Smooth muscle cell (in vitro differentiated cells): Measurements from ENCODE around the gene INTU. TPM values are rescaled to one million over a fixed set of nuclear protein-coding genes. Genes with fewer than 3 reads are reported as not detected.
"Not testable (repeated sequence)": the region's sequence is repeated elsewhere in the genome, so short reads cannot be mapped to it uniquely, and the experiment has no call there.

Experiments used
- DNase-seq: peaks from one replicate; lab custom pipeline; 2025; ENCODE audit not compliant: unreplicated experiment; lab: John Stamatoyannopoulos, UW
- H2AFZ ChIP-seq: fragments of 200-600 bp; sonication (generic); 2 replicates; pipeline ENCODE4 v1.6.0; 2016; ENCODE audit warnings: antibody characterized with exemption, low read depth, mild to moderate bottlenecking
- H3F3A ChIP-seq: fragments of 200-600 bp; sonication (generic); 2 replicates; pipeline ENCODE4 v1.6.0; 2017; ENCODE audit warnings: antibody characterized with exemption, low read depth
- H3K27ac ChIP-seq: fragments of 200-600 bp; sonication (generic); 2 replicates; pipeline ENCODE4 v1.5.1; 2016; ENCODE audit warnings: low read depth, mild to moderate bottlenecking
- H3K27me3 ChIP-seq: fragments of 200-600 bp; sonication (generic); 2 replicates; pipeline ENCODE4 v1.6.1; 2016; ENCODE audit warnings: low read depth, mild to moderate bottlenecking
- H3K36me3 ChIP-seq: fragments of 200-600 bp; sonication (generic); 2 replicates; pipeline ENCODE4 v1.5.1; 2016; ENCODE audit warnings: low read depth
- H3K4me1 ChIP-seq: fragments of 200-600 bp; sonication (generic); 2 replicates; pipeline ENCODE4 v1.5.1; 2016; ENCODE audit warnings: low read depth
- H3K4me2 ChIP-seq: fragments of 200-600 bp; sonication (generic); 2 replicates; pipeline ENCODE4 v1.6.0; 2016; ENCODE audit warnings: mild to moderate bottlenecking
- H3K4me3 ChIP-seq: fragments of 200-600 bp; sonication (generic); 2 replicates; pipeline ENCODE4 v1.5.1; 2016; ENCODE audit warnings: mild to moderate bottlenecking
- H3K79me2 ChIP-seq: fragments of 200-600 bp; sonication (generic); 2 replicates; pipeline ENCODE4 v1.6.0; 2016; ENCODE audit warnings: low read depth, mild to moderate bottlenecking
- H3K9ac ChIP-seq: fragments of 200-600 bp; sonication (generic); 2 replicates; pipeline ENCODE4 v1.6.0; 2016; ENCODE audit warnings: low read depth
- H3K9me3 ChIP-seq: fragments of 200-600 bp; sonication (generic); replicated peaks from 2 replicates; pipeline ENCODE4 v1.5.1; 2016; ENCODE audit warnings: low read depth
- H4K20me1 ChIP-seq: fragments of 200-600 bp; sonication (generic); 2 replicates; pipeline ENCODE4 v1.6.0; 2016; ENCODE audit warnings: low read depth
- CTCF ChIP-seq: fragments of 200-600 bp; sonication (generic); IDR thresholded peaks from 2 replicates; pipeline ENCODE4 v1.5.1; 2017; ENCODE audit warnings: borderline replicate concordance, mild to moderate bottlenecking, antibody characterized with exemption; ENCODE audit not compliant: insufficient read depth, poor library complexity, severe bottlenecking
- WGBS: methylation state at CpG from one replicate; pipeline ENCODE4 v1.1.7; 2016; ENCODE audit warnings: low lambda C conversion rate; 5-methylcytosine and 5-hydroxymethylcytosine counted together
- polyA plus RNA-seq: library from polyadenylated mRNA; unstranded; fragments of >200 nt; fragmentation: Nextera tagmentation; extraction: Ambion mirVana; gene quantifications from 2 replicates; pipeline ENCODE4 v1.2.1, GENCODE V29; 2016
- total RNA-seq: library from RNA; depleted of rRNA; stranded (reverse); fragments of >200 nt; gene quantifications from 2 replicates; pipeline ENCODE4 v1.2.3, GENCODE V29; 2014

The INTU gene
- total and polyA plus RNA-seq, 2 experiments from 2014 or later: 4.3 to 32.8 TPM

GRCh38 chr4:127641524-127641923 is 8.8 kb downstream of the INTU start:
- DNase-seq: no peak
- no peaks in the 10 kb centered on the region for H3K9me3 ChIP-seq
- 90% methylated on average over 4 of the region's 4 CpGs for WGBS
- H3K27ac ChIP-seq: no peak overlapping the region
- TF ChIP-seq CTCF: no peak
- peaks cover 6% of the 10 kb centered on the region for H4K20me1 ChIP-seq
- H3K9ac ChIP-seq: no peak overlapping the region
- peaks cover 6% of the 10 kb centered on the region for H3K36me3 ChIP-seq
- H3K79me2 ChIP-seq: no peaks in the 10 kb centered on the region
- no peak overlapping the region for H3K4me2 ChIP-seq
- no peak overlapping the region for H3K4me3 ChIP-seq
- H3K27me3 ChIP-seq: no peaks in the 10 kb centered on the region
- H2AFZ ChIP-seq: no peak overlapping the region
- H3F3A ChIP-seq: no peaks in the 10 kb centered on the region
- no peaks in the 10 kb centered on the region for H3K4me1 ChIP-seq

GRCh38 chr4:127642169-127642568 is 9.4 kb downstream of the INTU start:
- Histone ChIP-seq H4K20me1 (peaks cover 6% of the 10 kb centered on the region), H3K27ac (no peak overlapping the region), H3K9me3 (no peaks in the 10 kb centered on the region), H3K9ac (no peak overlapping the region), H3K4me2 (no peak overlapping the region), H3K27me3 (no peaks in the 10 kb centered on the region), H3K79me2 (no peaks in the 10 kb centered on the region), H3K36me3 (peaks cover 6% of the 10 kb centered on the region), H2AFZ (no peak overlapping the region), H3K4me1 (no peaks in the 10 kb centered on the region), H3F3A (no peaks in the 10 kb centered on the region), H3K4me3 (no peak overlapping the region)
- no peak for DNase-seq
- no peak for TF ChIP-seq CTCF

- H3K27me3 ChIP-seq: no peaks in the 10 kb centered on the region
- 96% methylated on average over 4 of the region's 4 CpGs for WGBS
- DNase-seq: no peak
- no peaks in the 10 kb centered on the region for H3K4me1 ChIP-seq
- H3K9me3 ChIP-seq: no peaks in the 10 kb centered on the region
- H3K27ac ChIP-seq: no peak overlapping the region
- H3K36me3 ChIP-seq: peaks cover 6% of the 10 kb centered on the region
- H3F3A ChIP-seq: no peaks in the 10 kb centered on the region
- H2AFZ ChIP-seq: no peak overlapping the region
- H4K20me1 ChIP-seq: peaks cover 6% of the 10 kb centered on the region
- no peak for TF ChIP-seq CTCF
- no peak overlapping the region for H3K4me2 ChIP-seq
- H3K4me3 ChIP-seq: no peak overlapping the region
- H3K9ac ChIP-seq: no peak overlapping the region
- H3K79me2 ChIP-seq: no peaks in the 10 kb centered on the region
Measured at GRCh38 chr4:127643791-127644190, 11.0 kb downstream of the INTU start.

GRCh38 chr4:127648061-127648460 is 15.3 kb downstream of the INTU start:
- Histone ChIP-seq H3K79me2 (no peaks in the 10 kb centered on the region), H3K9me3 (no peaks in the 10 kb centered on the region), H3K27ac (no peak overlapping the region), H3K4me3 (no peak overlapping the region), H3F3A (no peaks in the 10 kb centered on the region), H3K4me2 (no peak overlapping the region), H3K36me3 (peaks cover 6% of the 10 kb centered on the region), H3K27me3 (no peaks in the 10 kb centered on the region), H2AFZ (no peak overlapping the region), H3K4me1 (no peaks in the 10 kb centered on the region), H3K9ac (no peak overlapping the region), H4K20me1 (no peaks in the 10 kb centered on the region)
- DNase-seq: no peak
- WGBS: 96% methylated on average over 3 of the region's 3 CpGs
- TF ChIP-seq CTCF: no peak

GRCh38 chr4:127655590-127655989 is 22.8 kb downstream of the INTU start:
- 44% methylated on average over 16 of the region's 17 CpGs for WGBS
- not testable (repeated sequence) for H3K27me3 ChIP-seq, H3F3A ChIP-seq, DNase-seq, H3K4me2 ChIP-seq, H2AFZ ChIP-seq, H3K79me2 ChIP-seq, H3K9me3 ChIP-seq, H3K4me1 ChIP-seq, H4K20me1 ChIP-seq, H3K27ac ChIP-seq, H3K36me3 ChIP-seq, H3K9ac ChIP-seq
- peak overlapping the region; percentile 32 for H3K4me3 ChIP-seq
